ENCODE measurements around the gene TRAF5. TPM values are rescaled to one million over a fixed set of nuclear protein-coding genes. Genes with fewer than 3 reads are reported as not detected.

TRAF5 gene
- total RNA-seq, 1 donor from 2014 or later = 73.1 TPM

- DNase-seq (no peak), ATAC-seq (ENCODE audit: low read depth) (peak; percentile 62)
- Mint-ChIP-seq H3K27me3 (no peaks in the 10 kb centered on the region), H3K36me3 (ENCODE audit: low read depth) (peaks cover 5% of the 10 kb centered on the region), H3K9me3 (no peaks in the 10 kb centered on the region), H3K4me1 (peaks cover 41% of the 10 kb centered on the region), H3K4me3 (no peak overlapping the region), H3K27ac (no peak overlapping the region)
- intact Hi-C loops (cut with micrococcal nuclease) = loop anchor here (1.0 to 2.0 kb wide), 7 partner anchors 13 to 332 kb away; partner anchors contain the start of gene SLC30A1
- CTCF ChIA-PET = interaction anchor here (0.5 to 3.0 kb wide), 30 partner anchors 9 to 332 kb away, joined by 3 to 46 read pairs (median 4); no protein-coding TSS in a partner anchor
- POLR2A ChIA-PET = interaction anchor here (0.5 to 1.7 kb wide), 6 partner anchors 24 to 191 kb away, joined by 3 to 12 read pairs (median 4); no protein-coding TSS in a partner anchor
- TF ChIP-seq, protein P1, sequence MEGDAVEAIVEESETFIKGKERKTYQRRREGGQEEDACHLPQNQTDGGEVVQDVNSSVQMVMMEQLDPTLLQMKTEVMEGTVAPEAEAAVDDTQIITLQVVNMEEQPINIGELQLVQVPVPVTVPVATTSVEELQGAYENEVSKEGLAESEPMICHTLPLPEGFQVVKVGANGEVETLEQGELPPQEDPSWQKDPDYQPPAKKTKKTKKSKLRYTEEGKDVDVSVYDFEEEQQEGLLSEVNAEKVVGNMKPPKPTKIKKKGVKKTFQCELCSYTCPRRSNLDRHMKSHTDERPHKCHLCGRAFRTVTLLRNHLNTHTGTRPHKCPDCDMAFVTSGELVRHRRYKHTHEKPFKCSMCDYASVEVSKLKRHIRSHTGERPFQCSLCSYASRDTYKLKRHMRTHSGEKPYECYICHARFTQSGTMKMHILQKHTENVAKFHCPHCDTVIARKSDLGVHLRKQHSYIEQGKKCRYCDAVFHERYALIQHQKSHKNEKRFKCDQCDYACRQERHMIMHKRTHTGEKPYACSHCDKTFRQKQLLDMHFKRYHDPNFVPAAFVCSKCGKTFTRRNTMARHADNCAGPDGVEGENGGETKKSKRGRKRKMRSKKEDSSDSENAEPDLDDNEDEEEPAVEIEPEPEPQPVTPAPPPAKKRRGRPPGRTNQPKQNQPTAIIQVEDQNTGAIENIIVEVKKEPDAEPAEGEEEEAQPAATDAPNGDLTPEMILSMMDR (IDR thresholded peaks at IDR 0.05) = peak; percentile 19
Observed at GRCh38 chr1:211323156-211324063, 3.2 kb upstream of the TRAF5 start.

DNA sequence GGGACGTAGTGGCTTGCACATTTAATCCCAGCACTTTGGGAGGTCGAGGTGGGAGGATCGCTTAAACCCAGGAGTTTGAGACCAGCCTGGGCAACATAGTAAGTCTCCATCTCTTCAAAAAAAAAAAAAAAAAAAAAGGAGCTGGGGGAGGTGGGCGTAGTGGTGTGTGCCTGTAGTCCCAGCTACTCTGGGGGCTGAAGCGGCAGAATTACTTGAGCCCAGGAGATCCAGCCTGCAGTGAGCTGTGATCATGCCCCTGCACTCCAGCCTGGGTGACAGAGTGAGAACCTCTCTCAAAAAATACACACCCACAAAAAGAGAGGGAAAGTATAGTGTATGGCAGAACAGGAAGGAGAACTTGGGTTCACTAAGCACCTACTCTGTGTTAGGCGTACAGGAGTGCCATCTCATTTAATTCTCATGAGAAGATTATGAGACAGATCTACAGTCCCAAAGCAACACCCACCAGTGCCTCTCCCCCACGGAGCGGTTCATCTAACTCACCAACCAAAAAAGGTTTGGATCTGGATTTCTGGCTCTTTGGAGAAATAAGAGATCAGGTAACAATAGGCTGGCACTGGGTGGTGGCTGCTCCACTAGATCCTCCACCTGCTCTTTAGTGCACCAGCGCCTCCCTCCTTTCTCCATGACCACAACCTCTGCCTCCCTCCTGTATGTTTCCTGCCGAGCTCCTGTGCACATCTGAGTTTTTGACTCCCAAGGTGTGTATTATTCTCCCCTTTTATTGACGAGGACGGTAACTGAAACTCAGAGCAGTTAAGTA, 1.4 kb upstream of the TRAF5 start:
- ChIA-PET CTCF (interaction anchor here (1.2 to 3.0 kb wide), 3 partner anchors 27 to 151 kb away, joined by 3 to 34 read pairs (median 6); no protein-coding TSS in a partner anchor), POLR2A (interaction anchor here (0.6 to 4.8 kb wide), 6 partner anchors 22 to 124 kb away, joined by 3 to 47 read pairs (median 4); no protein-coding TSS in a partner anchor)
- intact Hi-C loops (cut with micrococcal nuclease) = loop anchor here (5.0 kb wide), 3 partner anchors 57 to 1543 kb away; partner anchors contain the start of gene C1orf74
- H3K9me3 Mint-ChIP-seq = no peaks in the 10 kb centered on the region
- TF ChIP-seq, protein P1 (IDR thresholded peaks at IDR 0.05) = no peak
- peak overlapping the region; percentile 89 for H3K4me3 Mint-ChIP-seq
- peaks cover 59% of the 10 kb centered on the region for H3K4me1 Mint-ChIP-seq
- H3K27me3 Mint-ChIP-seq = no peaks in the 10 kb centered on the region
- ATAC-seq (ENCODE audit: low read depth) (no peak), DNase-seq (no peak)
- H3K36me3 Mint-ChIP-seq (ENCODE audit: low read depth) = peaks cover 8% of the 10 kb centered on the region
- H3K27ac Mint-ChIP-seq = peak overlapping the region; percentile 97

- DNase-seq (no peak), ATAC-seq (ENCODE audit: low read depth) (no peak)
- ChIA-PET CTCF (interaction anchor here (0.7 to 1.8 kb wide), 6 partner anchors 12 to 188 kb away, joined by 3 to 12 read pairs (median 3); no protein-coding TSS in a partner anchor), POLR2A (interaction anchor here (0.6 to 4.8 kb wide), 6 partner anchors 11 to 281 kb away, joined by 3 to 68 read pairs (median 8); partner anchors contain the start of gene RCOR3)
- TF ChIP-seq, protein P1 (IDR thresholded peaks at IDR 0.05) = no peak
- H3K27ac Mint-ChIP-seq = peak overlapping the region; percentile 97
- H3K9me3 Mint-ChIP-seq = no peaks in the 10 kb centered on the region
- H3K27me3 Mint-ChIP-seq = no peaks in the 10 kb centered on the region
- intact Hi-C loops (cut with micrococcal nuclease) = loop anchor here (5.0 kb wide), 3 partner anchors 56 to 1544 kb away; partner anchors contain the start of gene C1orf74
- peak overlapping the region; percentile 89 for H3K4me3 Mint-ChIP-seq
- peaks cover 17% of the 10 kb centered on the region for H3K36me3 Mint-ChIP-seq (ENCODE audit: low read depth)
- peaks cover 65% of the 10 kb centered on the region for H3K4me1 Mint-ChIP-seq
Observed at GRCh38 chr1:211326140-211326527, 499 bp upstream of the TRAF5 start.

GRCh38 chr1:211327346-211327921, 801 bp downstream of the TRAF5 start:
- TF ChIP-seq, protein P1 (IDR thresholded peaks at IDR 0.05) = no peak
- Mint-ChIP-seq H3K36me3 (ENCODE audit: low read depth) (peaks cover 17% of the 10 kb centered on the region), H3K27ac (peak overlapping the region; percentile 95), H3K4me1 (peaks cover 76% of the 10 kb centered on the region), H3K4me3 (peak overlapping the region; percentile 94), H3K9me3 (no peaks in the 10 kb centered on the region), H3K27me3 (no peaks in the 10 kb centered on the region)
- intact Hi-C loops (cut with micrococcal nuclease) = loop anchor here (1.0 to 5.0 kb wide), 5 partner anchors 9 to 1545 kb away; partner anchors contain the start of genes C1orf74 and RCOR3
- ChIA-PET POLR2A (interaction anchor here (0.6 to 4.8 kb wide), 15 partner anchors 9 to 1531 kb away, joined by 3 to 68 read pairs (median 6); partner anchors contain the start of genes FLVCR1, RCOR3 and SLC30A1), CTCF (interaction anchor here (0.7 to 1.8 kb wide), 7 partner anchors 11 to 251 kb away, joined by 3 to 12 read pairs (median 3); partner anchors contain the start of gene SLC30A1)
- DNase-seq = no peak
- ATAC-seq (ENCODE audit: low read depth) = peak; percentile 28
